Right lobe of liver (tissue), 4 donors: ENCODE results near the gene DNMT3A.

Experiments
- CTCF ChIP-seq, 4 donors: fragments of 200-600 bp in 3 of 4; fragments of 450-650 bp in 1 of 4; IDR thresholded peaks; one replicate each; pipeline versions ENCODE4 v1.5.1 to v1.8.0; 2016 to 2022; ENCODE audit warnings: antibody characterized with exemption in 4 of 4, mild to moderate bottlenecking in 2 of 4
- POLR2A ChIP-seq: fragments of 450-650 bp; IDR thresholded peaks from one replicate; pipeline ENCODE4 v1.6.1; 2017; ENCODE audit warnings: antibody characterized with exemption, mild to moderate bottlenecking
- donor health status: DM: no; HTN: no; CAD: no.
- donor health status: DM: no; HTN: no; CAD: no.
- donor health status: DM: no; HTN: yes; CAD: no.

DNA sequence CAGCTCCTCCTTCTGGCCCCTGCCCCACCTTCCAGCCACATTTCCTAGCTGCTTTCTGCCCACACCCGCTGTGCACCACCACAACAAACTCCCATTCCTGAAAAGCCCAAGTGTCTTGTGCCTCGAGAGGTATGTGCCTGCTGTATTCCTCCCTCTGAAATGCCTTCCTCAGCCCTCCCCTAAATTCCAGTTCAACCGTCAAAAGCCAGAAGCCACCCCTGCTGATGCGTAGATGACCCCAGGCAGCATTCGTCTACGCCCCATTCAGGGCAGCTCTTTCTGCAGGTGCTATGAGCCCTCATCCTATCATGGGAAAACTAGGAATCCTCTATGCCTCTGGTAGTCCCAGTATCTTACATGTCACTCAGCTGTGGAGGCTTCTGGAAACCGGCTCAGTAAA lies 71.7 kb downstream of the DNMT3A start:
- no peak for TF ChIP-seq CTCF (IDR thresholded peaks at IDR 0.05)
- TF ChIP-seq POLR2A, result no peak
